H1 (cell line): ENCODE results near the gene RFX6. TPM values are rescaled to one million over a fixed set of nuclear protein-coding genes. Genes with fewer than 3 reads are reported as not detected.

Experiments
- CTBP2 ChIP-seq: IDR thresholded peaks from 2 replicates; pipeline ENCODE4 v1.7.0; 2011; ENCODE audit warnings: borderline replicate concordance, mild to moderate bottlenecking, moderate library complexity, mixed read lengths, low read length; ENCODE audit not compliant: insufficient read depth, insufficient read length
- HDAC6 ChIP-seq: IDR thresholded peaks from one replicate; pipeline ENCODE4 v1.7.1; 2012; ENCODE audit warnings: low read depth, mild to moderate bottlenecking, inconsistent platforms, low read length, moderate library complexity
- POU5F1 ChIP-seq: IDR thresholded peaks from 2 replicates; pipeline ENCODE4 v1.6.1; 2011; ENCODE audit warnings: low read depth, mild to moderate bottlenecking, low read length, moderate library complexity
- SP1 ChIP-seq: IDR thresholded peaks from 2 replicates; pipeline ENCODE4 v1.6.1; 2011; ENCODE audit warnings: low read depth, low read length
- ZNF274 ChIP-seq: IDR thresholded peaks from 2 replicates; pipeline ENCODE4 v1.7.0; 2012; ENCODE audit warnings: low read length, borderline replicate concordance; ENCODE audit errors: extremely low read depth
- polyA plus RNA-seq, 7 experiments: library from polyadenylated mRNA; depleted of rRNA in 3 of 7; stranded (reverse) in 5 of 7; unstranded in 2 of 7; fragments of >200 nt in 5 of 7; fragments of 200-250 nt in 2 of 7; gene quantifications; 1 replicate in 5 of 7; 2 replicates in 1 of 7; 4 replicates in 1 of 7; pipeline versions ENCODE4 v1.2.1 to v1.2.3, GENCODE V29; 2011 to 2013; ENCODE audit warnings: missing spikeins in 2 of 7, mixed read lengths in 2 of 7
- total RNA-seq: library from RNA; stranded (reverse); fragmentation: NEBNext Ultra II Directional; extraction: Animal tissue kit (Norgen Biotek cat#: 25700); gene quantifications from 2 replicates; pipeline ENCODE4 v1.2.1, GENCODE V29; 2021
- TF ChIP-seq, protein P1 (sequence below): IDR thresholded peaks from 2 replicates; pipeline ENCODE4 v1.6.1; 2011; ENCODE audit warnings: low read length, improper control_type of control experiment

RFX6 gene
- total and polyA plus RNA-seq, 2 of the 8 experiments (the other 6 are each of a cell fraction or from before 2014, with no cell fraction given): not detected

DNA sequence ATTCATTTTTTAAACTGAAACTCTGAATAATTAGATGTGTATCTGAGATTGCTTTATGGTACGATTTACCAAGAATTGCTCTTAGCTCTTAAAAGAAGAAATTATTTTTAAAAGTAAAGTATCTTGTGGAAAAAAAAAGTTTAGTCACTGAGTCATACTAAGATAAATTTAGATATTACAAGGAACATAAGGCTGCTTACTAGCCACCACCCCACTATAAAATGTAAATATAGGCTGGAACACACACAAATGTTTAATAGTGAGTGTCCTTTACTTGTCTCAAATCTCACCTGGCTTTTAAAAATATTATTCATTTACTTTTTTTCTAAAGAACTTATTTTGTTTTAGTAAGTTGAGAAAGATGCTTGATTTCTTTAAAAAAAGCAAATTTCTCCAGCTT is 17.6 kb downstream of the RFX6 start (continued):
- TF ChIP-seq CTBP2: no peak
- no peak for TF ChIP-seq ZNF274
- no peak for TF ChIP-seq SP1
- TF ChIP-seq, protein P1, sequence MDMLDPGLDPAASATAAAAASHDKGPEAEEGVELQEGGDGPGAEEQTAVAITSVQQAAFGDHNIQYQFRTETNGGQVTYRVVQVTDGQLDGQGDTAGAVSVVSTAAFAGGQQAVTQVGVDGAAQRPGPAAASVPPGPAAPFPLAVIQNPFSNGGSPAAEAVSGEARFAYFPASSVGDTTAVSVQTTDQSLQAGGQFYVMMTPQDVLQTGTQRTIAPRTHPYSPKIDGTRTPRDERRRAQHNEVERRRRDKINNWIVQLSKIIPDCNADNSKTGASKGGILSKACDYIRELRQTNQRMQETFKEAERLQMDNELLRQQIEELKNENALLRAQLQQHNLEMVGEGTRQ: no peak
- TF ChIP-seq POU5F1: no peak
- TF ChIP-seq HDAC6: no peak
